SK-N-SH (cell line): Measurements from ENCODE around the gene ZBTB24. TPM values are rescaled to one million over a fixed set of nuclear protein-coding genes. Genes with fewer than 3 reads are reported as not detected.

Source experiments
- CTCF ChIA-PET: fragments of 300-600, 350-600 bp; formaldehyde crosslinking; extraction: SDS; loops from one replicate; lab custom pipeline; 2021; lab: Yijun Ruan, JAX
- POLR2A ChIA-PET: fragments of 350-600 bp; sonication (Branson Sonifier 250); formaldehyde crosslinking; extraction: SDS; loops from one replicate; lab custom pipeline; 2020; ENCODE audit warnings: antibody characterized with exemption, inconsistent platforms; lab: Yijun Ruan, JAX
- DNase-seq: peaks from one replicate; pipeline ENCODE4 v3.0.0; 2012
- H2AFZ ChIP-seq: fragments of 200-600 bp; sonication (generic); 2 replicates; pipeline ENCODE4 v1.8.1; 2016; ENCODE audit warnings: antibody characterized with exemption, mild to moderate bottlenecking, low read depth
- H3F3A ChIP-seq: fragments of 200-600 bp; sonication (generic); replicated peaks from 2 replicates; pipeline ENCODE3; 2016; ENCODE audit warnings: antibody characterized with exemption, mild to moderate bottlenecking; ENCODE audit not compliant: insufficient read depth
- H3K27ac ChIP-seq, 2 experiments: fragments of 200-500 bp in 1 of 2; fragments of 200-600 bp in 1 of 2; sonication (Bioruptor generic) in 1 of 2; sonication (generic), shearing (Covaris generic) in 1 of 2; 2 replicates each; pipeline versions ENCODE4 v1.5.1 to v1.6.1; 2014 to 2016; ENCODE audit warnings: low read depth in 2 of 2, inconsistent platforms in 1 of 2, low read length in 1 of 2, mild to moderate bottlenecking in 1 of 2, mixed read lengths in 1 of 2
- H3K27me3 ChIP-seq: fragments of 200-600 bp; sonication (generic), shearing (Covaris generic); 2 replicates; pipeline ENCODE4 v1.6.1; 2016; ENCODE audit warnings: mixed run types; ENCODE audit not compliant: insufficient read depth
- H3K36me3 ChIP-seq, 2 experiments: fragments of 200-500 bp in 1 of 2; fragments of 200-600 bp in 1 of 2; sonication (Bioruptor generic) in 1 of 2; sonication (generic) in 1 of 2; replicated peaks in 1 of 2; 2 replicates each; pipeline versions ENCODE3 to v1.5.1; 2014 to 2016; ENCODE audit warnings: low read length in 1 of 2, mild to moderate bottlenecking in 1 of 2; ENCODE audit not compliant: insufficient read depth in 2 of 2, control insufficient read depth in 1 of 2
- H3K4me1 ChIP-seq, 2 experiments: fragments of 200-500 bp in 1 of 2; fragments of 200-600 bp in 1 of 2; sonication (Bioruptor generic) in 1 of 2; sonication (generic), shearing (Covaris generic) in 1 of 2; 2 replicates each; pipeline versions ENCODE4 v1.5.1 to v1.6.1; 2014 to 2016; ENCODE audit warnings: low read depth in 1 of 2, low read length in 1 of 2, mixed run types in 1 of 2; ENCODE audit not compliant: insufficient read depth in 2 of 2, control insufficient read depth in 1 of 2
- H3K4me2 ChIP-seq: fragments of 200-600 bp; sonication (generic), shearing (Covaris generic); 2 replicates; pipeline ENCODE4 v1.6.1; 2017; ENCODE audit warnings: mixed run types
- H3K4me3 ChIP-seq, 2 experiments: fragments of 200-500 bp in 1 of 2; fragments of 200-600 bp in 1 of 2; sonication (Bioruptor generic) in 1 of 2; sonication (generic), shearing (Covaris generic) in 1 of 2; 2 replicates each; pipeline versions ENCODE4 v1.5.1 to v1.8.1; 2014 to 2016; ENCODE audit warnings: low read depth in 2 of 2, inconsistent platforms in 1 of 2, low read length in 1 of 2, mild to moderate bottlenecking in 1 of 2, mixed read lengths in 1 of 2, moderate library complexity in 1 of 2
- H3K79me2 ChIP-seq: fragments of 200-600 bp; sonication (generic); 2 replicates; pipeline ENCODE4 v1.8.1; 2017; ENCODE audit warnings: mild to moderate bottlenecking; ENCODE audit not compliant: insufficient read depth
- H3K9ac ChIP-seq: fragments of 200-600 bp; sonication (generic); 2 replicates; pipeline ENCODE4 v1.6.1; 2017; ENCODE audit warnings: mixed run types
- H3K9me2 ChIP-seq: fragments of 200-600 bp; sonication (generic); 2 replicates; pipeline ENCODE4 v1.6.1; 2017; ENCODE audit warnings: mixed run types
- H3K9me3 ChIP-seq: fragments of 200-600 bp; sonication (generic); 2 replicates; pipeline ENCODE4 v1.6.1; 2017; ENCODE audit warnings: mixed run types, mild to moderate bottlenecking, moderate library complexity
- H4K20me1 ChIP-seq: fragments of 200-600 bp; sonication (generic); 2 replicates; pipeline ENCODE4 v1.6.1; 2017; ENCODE audit warnings: mild to moderate bottlenecking, mixed run types; ENCODE audit not compliant: insufficient read depth
- CHD2 ChIP-seq: fragments of 150-350 bp; IDR thresholded peaks from 2 replicates; pipeline ENCODE4 v1.6.1; 2018; ENCODE audit warnings: low read length; ENCODE audit not compliant: partially characterized antibody
- ELF1 ChIP-seq: IDR thresholded peaks from 2 replicates; pipeline ENCODE4 v1.4.0; 2012
- FOXM1 ChIP-seq: IDR thresholded peaks from 2 replicates; pipeline ENCODE4 v1.4.0; 2012; ENCODE audit warnings: low read depth, mild to moderate bottlenecking
- GABPA ChIP-seq: IDR thresholded peaks from 2 replicates; pipeline ENCODE4 v1.4.0; 2012; ENCODE audit warnings: low read depth, mild to moderate bottlenecking
- GATA2 ChIP-seq: sonication (generic); formaldehyde crosslinking; IDR thresholded peaks from 2 replicates; pipeline ENCODE4 v1.5.0; 2020; ENCODE audit warnings: mild to moderate bottlenecking, missing genetic modification reagents
- JUND ChIP-seq: IDR thresholded peaks from 2 replicates; pipeline ENCODE4 v1.4.0; 2012
- MAX ChIP-seq: IDR thresholded peaks from 2 replicates; pipeline ENCODE4 v1.4.0; 2012; ENCODE audit warnings: low read depth
- MXI1 ChIP-seq: IDR thresholded peaks from 2 replicates; pipeline ENCODE4 v1.6.1; 2012; ENCODE audit warnings: mild to moderate bottlenecking, low read depth, low read length, improper control_type of control experiment
- NRF1 ChIP-seq: IDR thresholded peaks from 2 replicates; pipeline ENCODE4 v1.6.1; 2012; ENCODE audit warnings: low read depth, mild to moderate bottlenecking, low read length
- POLR2AphosphoS5 ChIP-seq: IDR thresholded peaks from 2 replicates; pipeline ENCODE4 v1.6.1; 2012; ENCODE audit warnings: low read depth, low read length
- RCOR1 ChIP-seq: fragments of 150-350 bp; IDR thresholded peaks from 2 replicates; pipeline ENCODE4 v1.6.1; 2017; ENCODE audit warnings: antibody characterized with exemption, low read length
- RFX5 ChIP-seq: IDR thresholded peaks from 2 replicates; pipeline ENCODE4 v1.6.1; 2012; ENCODE audit warnings: mild to moderate bottlenecking, improper control_type of control experiment, low read length
- SIN3A ChIP-seq: IDR thresholded peaks from 2 replicates; pipeline ENCODE4 v1.6.1; 2012; ENCODE audit warnings: low read depth, mild to moderate bottlenecking, low read length, moderate library complexity, borderline replicate concordance
- SMC3 ChIP-seq: IDR thresholded peaks from 2 replicates; pipeline ENCODE4 v1.6.1; 2012; ENCODE audit warnings: low read depth, low read length, improper control_type of control experiment
- ZBTB33 ChIP-seq: IDR thresholded peaks from 2 replicates; pipeline ENCODE4 v1.4.0; 2012; ENCODE audit warnings: low read depth, borderline replicate concordance
- WGBS: methylation state at CpG from one replicate; pipeline ENCODE4 v1.1.6; 2017; ENCODE audit warnings: low lambda C conversion rate; 5-methylcytosine and 5-hydroxymethylcytosine counted together
- polyA plus RNA-seq, 3 experiments: library from polyadenylated mRNA; depleted of rRNA; stranded (reverse); fragments of >200 nt; gene quantifications; 2 replicates each; pipeline ENCODE4 v1.2.3, GENCODE V29; 2012
- TF ChIP-seq, protein P1 (sequence below): fragments of 150-350 bp; IDR thresholded peaks from 2 replicates; pipeline ENCODE4 v1.6.1; 2017; ENCODE audit warnings: antibody characterized with exemption, low read length, low read depth, borderline replicate concordance
- TF ChIP-seq, protein P2 (sequence below): fragments of 150-350 bp; IDR thresholded peaks from 2 replicates; pipeline ENCODE4 v1.6.1; 2016; ENCODE audit warnings: mild to moderate bottlenecking, low read depth, low read length
- TF ChIP-seq, protein P3 (sequence below): fragments of 200-600 bp; sonication (generic); IDR thresholded peaks from 2 replicates; pipeline ENCODE4 v1.6.1; 2017; ENCODE audit warnings: antibody characterized with exemption, mild to moderate bottlenecking, moderate library complexity
- TF ChIP-seq, protein P4 (sequence below): IDR thresholded peaks from 2 replicates; pipeline ENCODE4; 2012

ZBTB24 gene
- polyA plus RNA-seq, 1 of the 3 experiments (the other 2 are of a cell fraction): 1.7 TPM

GRCh38 chr6:109514946-109515345 lies 31.9 kb upstream of the ZBTB24 start:
- Histone ChIP-seq H3K79me2 (no peaks in the 10 kb centered on the region), H3K36me3 (no peaks in the 10 kb centered on the region), H2AFZ (0 out of 2 replicates have a peak overlapping the region, but pooled peaks have one; percentile 38), H3K9me2 (no peaks in the 10 kb centered on the region), H3F3A (peaks cover 4% of the 10 kb centered on the region), H4K20me1 (no peaks in the 10 kb centered on the region), H3K4me1 (peaks cover 0 to 23% of the 10 kb centered on the region in 2 experiments; a peak in 1 of 4 replicates), H3K9me3 (no peaks in the 10 kb centered on the region), H3K27ac (peak overlapping the region in 1 of 2 experiments; percentile 77; a peak in 1 of 4 replicates), H3K9ac (no peak overlapping the region), H3K27me3 (no peaks in the 10 kb centered on the region), H3K4me2 (no peak overlapping the region; the same call in 1 of the 2 replicates), H3K4me3 (no peak overlapping the region)
- TF ChIP-seq, protein P1, sequence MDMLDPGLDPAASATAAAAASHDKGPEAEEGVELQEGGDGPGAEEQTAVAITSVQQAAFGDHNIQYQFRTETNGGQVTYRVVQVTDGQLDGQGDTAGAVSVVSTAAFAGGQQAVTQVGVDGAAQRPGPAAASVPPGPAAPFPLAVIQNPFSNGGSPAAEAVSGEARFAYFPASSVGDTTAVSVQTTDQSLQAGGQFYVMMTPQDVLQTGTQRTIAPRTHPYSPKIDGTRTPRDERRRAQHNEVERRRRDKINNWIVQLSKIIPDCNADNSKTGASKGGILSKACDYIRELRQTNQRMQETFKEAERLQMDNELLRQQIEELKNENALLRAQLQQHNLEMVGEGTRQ: no peak
- TF ChIP-seq GATA2 (CRISPR knock-in tag) (no peak), MAX (no peak), POLR2AphosphoS5 (no peak), FOXM1 (no peak), GABPA (no peak), RCOR1 (no peak), ZBTB33 (no peak), SIN3A (no peak), RFX5 (no peak), JUND (no peak), SMC3 (no peak), ELF1 (no peak), NRF1 (no peak), CHD2 (no peak), MXI1 (no peak)
- TF ChIP-seq, protein P2, sequence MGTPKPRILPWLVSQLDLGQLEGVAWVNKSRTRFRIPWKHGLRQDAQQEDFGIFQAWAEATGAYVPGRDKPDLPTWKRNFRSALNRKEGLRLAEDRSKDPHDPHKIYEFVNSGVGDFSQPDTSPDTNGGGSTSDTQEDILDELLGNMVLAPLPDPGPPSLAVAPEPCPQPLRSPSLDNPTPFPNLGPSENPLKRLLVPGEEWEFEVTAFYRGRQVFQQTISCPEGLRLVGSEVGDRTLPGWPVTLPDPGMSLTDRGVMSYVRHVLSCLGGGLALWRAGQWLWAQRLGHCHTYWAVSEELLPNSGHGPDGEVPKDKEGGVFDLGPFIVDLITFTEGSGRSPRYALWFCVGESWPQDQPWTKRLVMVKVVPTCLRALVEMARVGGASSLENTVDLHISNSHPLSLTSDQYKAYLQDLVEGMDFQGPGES: no peak
- TF ChIP-seq, protein P3, sequence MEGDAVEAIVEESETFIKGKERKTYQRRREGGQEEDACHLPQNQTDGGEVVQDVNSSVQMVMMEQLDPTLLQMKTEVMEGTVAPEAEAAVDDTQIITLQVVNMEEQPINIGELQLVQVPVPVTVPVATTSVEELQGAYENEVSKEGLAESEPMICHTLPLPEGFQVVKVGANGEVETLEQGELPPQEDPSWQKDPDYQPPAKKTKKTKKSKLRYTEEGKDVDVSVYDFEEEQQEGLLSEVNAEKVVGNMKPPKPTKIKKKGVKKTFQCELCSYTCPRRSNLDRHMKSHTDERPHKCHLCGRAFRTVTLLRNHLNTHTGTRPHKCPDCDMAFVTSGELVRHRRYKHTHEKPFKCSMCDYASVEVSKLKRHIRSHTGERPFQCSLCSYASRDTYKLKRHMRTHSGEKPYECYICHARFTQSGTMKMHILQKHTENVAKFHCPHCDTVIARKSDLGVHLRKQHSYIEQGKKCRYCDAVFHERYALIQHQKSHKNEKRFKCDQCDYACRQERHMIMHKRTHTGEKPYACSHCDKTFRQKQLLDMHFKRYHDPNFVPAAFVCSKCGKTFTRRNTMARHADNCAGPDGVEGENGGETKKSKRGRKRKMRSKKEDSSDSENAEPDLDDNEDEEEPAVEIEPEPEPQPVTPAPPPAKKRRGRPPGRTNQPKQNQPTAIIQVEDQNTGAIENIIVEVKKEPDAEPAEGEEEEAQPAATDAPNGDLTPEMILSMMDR: no peak
- TF ChIP-seq, protein P4, sequence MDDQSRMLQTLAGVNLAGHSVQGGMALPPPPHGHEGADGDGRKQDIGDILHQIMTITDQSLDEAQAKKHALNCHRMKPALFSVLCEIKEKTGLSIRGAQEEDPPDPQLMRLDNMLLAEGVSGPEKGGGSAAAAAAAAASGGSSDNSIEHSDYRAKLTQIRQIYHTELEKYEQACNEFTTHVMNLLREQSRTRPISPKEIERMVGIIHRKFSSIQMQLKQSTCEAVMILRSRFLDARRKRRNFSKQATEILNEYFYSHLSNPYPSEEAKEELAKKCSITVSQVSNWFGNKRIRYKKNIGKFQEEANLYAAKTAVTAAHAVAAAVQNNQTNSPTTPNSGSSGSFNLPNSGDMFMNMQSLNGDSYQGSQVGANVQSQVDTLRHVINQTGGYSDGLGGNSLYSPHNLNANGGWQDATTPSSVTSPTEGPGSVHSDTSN: no peak
- no peak for DNase-seq
- ChIA-PET POLR2A (no interaction called here), CTCF (interaction anchor here (1.1 kb wide), 1 partner anchor 13 kb away, joined by 3 read pairs; no protein-coding TSS in a partner anchor)
- 65% methylated on average over 3 of the region's 3 CpGs for WGBS
